ENCODE results near the gene IFI27L2.

DNA sequence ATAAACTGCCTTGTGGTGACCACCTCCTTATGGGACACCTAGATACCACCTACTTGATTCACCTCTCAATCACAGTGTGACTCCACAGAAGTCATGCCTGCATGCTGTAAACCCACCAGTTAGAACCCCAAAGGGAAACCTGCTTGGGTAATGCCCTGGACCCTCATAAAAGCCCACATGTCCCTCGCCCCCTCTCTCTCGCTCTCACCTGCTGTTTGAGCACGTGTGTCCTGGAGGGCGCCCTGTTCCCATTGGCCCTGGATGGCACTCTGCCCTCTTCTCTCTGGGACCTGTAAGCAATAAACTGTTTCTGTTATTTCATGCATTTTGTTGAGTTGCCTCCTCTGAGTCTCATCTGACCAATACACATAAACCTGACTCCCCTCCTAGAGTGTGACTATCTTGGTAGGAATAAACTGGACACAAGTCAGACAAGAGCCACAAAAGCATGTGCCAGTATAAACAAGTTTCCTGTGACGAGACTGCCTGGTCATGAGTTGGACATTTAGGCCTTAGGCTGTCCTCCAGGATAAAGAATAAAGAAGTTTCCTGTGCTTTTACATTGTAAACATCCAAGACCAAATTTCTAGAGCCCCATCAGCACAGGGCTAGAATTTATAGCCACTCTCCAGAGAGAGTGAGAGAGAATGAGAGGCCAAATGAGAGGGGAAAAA is 8.6 kb downstream of the IFI27L2 start:
- no peak for TF ChIP-seq POLR2A (IDR thresholded peaks at IDR 0.05; ENCODE audit: control extremely low read depth in 1 of 2, low read depth in 2 of 2, low read length in 2 of 2)
- TF ChIP-seq SUZ12 (IDR thresholded peaks at IDR 0.05; ENCODE audit: low read length) = no peak
- no peak for TF ChIP-seq NANOG (IDR thresholded peaks at IDR 0.05; ENCODE audit: insufficient read depth, low read depth, low read length, poor library complexity, severe bottlenecking)
- TF ChIP-seq ZNF274 (IDR thresholded peaks at IDR 0.05; ENCODE audit: borderline replicate concordance, extremely low read depth, low read length) = no peak
- TF ChIP-seq, protein P1, sequence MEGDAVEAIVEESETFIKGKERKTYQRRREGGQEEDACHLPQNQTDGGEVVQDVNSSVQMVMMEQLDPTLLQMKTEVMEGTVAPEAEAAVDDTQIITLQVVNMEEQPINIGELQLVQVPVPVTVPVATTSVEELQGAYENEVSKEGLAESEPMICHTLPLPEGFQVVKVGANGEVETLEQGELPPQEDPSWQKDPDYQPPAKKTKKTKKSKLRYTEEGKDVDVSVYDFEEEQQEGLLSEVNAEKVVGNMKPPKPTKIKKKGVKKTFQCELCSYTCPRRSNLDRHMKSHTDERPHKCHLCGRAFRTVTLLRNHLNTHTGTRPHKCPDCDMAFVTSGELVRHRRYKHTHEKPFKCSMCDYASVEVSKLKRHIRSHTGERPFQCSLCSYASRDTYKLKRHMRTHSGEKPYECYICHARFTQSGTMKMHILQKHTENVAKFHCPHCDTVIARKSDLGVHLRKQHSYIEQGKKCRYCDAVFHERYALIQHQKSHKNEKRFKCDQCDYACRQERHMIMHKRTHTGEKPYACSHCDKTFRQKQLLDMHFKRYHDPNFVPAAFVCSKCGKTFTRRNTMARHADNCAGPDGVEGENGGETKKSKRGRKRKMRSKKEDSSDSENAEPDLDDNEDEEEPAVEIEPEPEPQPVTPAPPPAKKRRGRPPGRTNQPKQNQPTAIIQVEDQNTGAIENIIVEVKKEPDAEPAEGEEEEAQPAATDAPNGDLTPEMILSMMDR (IDR thresholded peaks at IDR 0.05; ENCODE audit: control extremely low read depth in 1 of 3, insufficient read depth in 1 of 3, low read depth in 1 of 3, low read length in 3 of 3) = no peak
- TF ChIP-seq TEAD4 (IDR thresholded peaks at IDR 0.05; ENCODE audit: low read depth, low read length) = no peak
- no peak for TF ChIP-seq CHD1 (IDR thresholded peaks at IDR 0.05; ENCODE audit: low read depth, low read length)
- TF ChIP-seq, protein P2, sequence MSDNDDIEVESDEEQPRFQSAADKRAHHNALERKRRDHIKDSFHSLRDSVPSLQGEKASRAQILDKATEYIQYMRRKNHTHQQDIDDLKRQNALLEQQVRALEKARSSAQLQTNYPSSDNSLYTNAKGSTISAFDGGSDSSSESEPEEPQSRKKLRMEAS (IDR thresholded peaks at IDR 0.05) = no peak
- TF ChIP-seq BRCA1 (IDR thresholded peaks at IDR 0.05; ENCODE audit: low read depth, low read length) = no peak
- TF ChIP-seq FOSL1 (IDR thresholded peaks at IDR 0.05; ENCODE audit: insufficient read depth, low read depth, low read length) = no peak
- TF ChIP-seq, protein P3, sequence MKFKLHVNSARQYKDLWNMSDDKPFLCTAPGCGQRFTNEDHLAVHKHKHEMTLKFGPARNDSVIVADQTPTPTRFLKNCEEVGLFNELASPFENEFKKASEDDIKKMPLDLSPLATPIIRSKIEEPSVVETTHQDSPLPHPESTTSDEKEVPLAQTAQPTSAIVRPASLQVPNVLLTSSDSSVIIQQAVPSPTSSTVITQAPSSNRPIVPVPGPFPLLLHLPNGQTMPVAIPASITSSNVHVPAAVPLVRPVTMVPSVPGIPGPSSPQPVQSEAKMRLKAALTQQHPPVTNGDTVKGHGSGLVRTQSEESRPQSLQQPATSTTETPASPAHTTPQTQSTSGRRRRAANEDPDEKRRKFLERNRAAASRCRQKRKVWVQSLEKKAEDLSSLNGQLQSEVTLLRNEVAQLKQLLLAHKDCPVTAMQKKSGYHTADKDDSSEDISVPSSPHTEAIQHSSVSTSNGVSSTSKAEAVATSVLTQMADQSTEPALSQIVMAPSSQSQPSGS (IDR thresholded peaks at IDR 0.05; ENCODE audit: low read length) = no peak
- no peak for TF ChIP-seq HDAC6 (IDR thresholded peaks at IDR 0.05; ENCODE audit: low read depth, low read length)
